ENCODE results near the gene CHMP6. TPM values are rescaled to one million over a fixed set of nuclear protein-coding genes. Genes with fewer than 3 reads are reported as not detected.

Gene CHMP6
- total RNA-seq, 1 experiment from 2014 or later = 22.0 TPM

- no peak overlapping the region for H3K9ac ChIP-seq (ENCODE audit: low read length)
- no peak overlapping the region for H3K4me3 ChIP-seq (replicated peaks in 1 of 2; ENCODE audit: low read depth in 1 of 2, low read length in 2 of 2)
- ChIA-PET CTCF (no interaction called here), RAD21 (ENCODE audit: low non-redundant PET in 1 of 2, low total read pairs in 2 of 2, uncharacterized antibody in 2 of 2, unreplicated experiment in 2 of 2) (no interaction called here), POLR2A (no interaction called here)
- TF ChIP-seq YY1 (IDR thresholded peaks at IDR 0.05; ENCODE audit: extremely low read depth, insufficient replicate concordance, low read depth, low read length) = no peak
- no peak for TF ChIP-seq ELF1 (IDR thresholded peaks at IDR 0.05; ENCODE audit: borderline replicate concordance, low read depth)
- no peak for TF ChIP-seq ZNF274 (IDR thresholded peaks at IDR 0.05; ENCODE audit: low read depth, low read length)
- TF ChIP-seq CTCF (IDR thresholded peaks at IDR 0.05 in 2 of 3, conservative IDR thresholded peaks at IDR 0.05 in 1 of 3; ENCODE audit: borderline replicate concordance in 1 of 3, insufficient read depth in 1 of 3, low read depth in 2 of 3, low read length in 2 of 3) = no peak
- no peak for TF ChIP-seq RAD21 (IDR thresholded peaks at IDR 0.05; ENCODE audit: low read depth)
- TF ChIP-seq ZFX (IDR thresholded peaks at IDR 0.05) = no peak
- TF ChIP-seq EZH2 (IDR thresholded peaks at IDR 0.05) = no peak
- DNase-seq (ENCODE audit: low read depth, low spot score) (no peak), ATAC-seq (no peak)
- no peaks in the 10 kb centered on the region for H3K27me3 ChIP-seq (ENCODE audit: insufficient read depth, low read length)
- no peaks in the 10 kb centered on the region for H3K9me2 ChIP-seq (ENCODE audit: insufficient read depth)
- H3K4me1 ChIP-seq (ENCODE audit: control insufficient read depth in 1 of 2, insufficient read depth in 2 of 2, low read length in 2 of 2) = no peaks in the 10 kb centered on the region
- intact Hi-C loops (cut with micrococcal nuclease) = no loop called here
- H4K20me1 ChIP-seq (ENCODE audit: insufficient read depth) = no peaks in the 10 kb centered on the region
- no peak overlapping the region for H2AFZ ChIP-seq (ENCODE audit: low read depth, low read length, poor library complexity, severe bottlenecking)
- H3K9me3 ChIP-seq (ENCODE audit: control insufficient read depth in 1 of 2, insufficient read depth in 1 of 2, low read depth in 1 of 2, low read length in 2 of 2) = no peaks in the 10 kb centered on the region
- H3K27ac ChIP-seq (ENCODE audit: low read depth, low read length) = no peak overlapping the region
- BruUV-seq (replicated peaks) = no TSS peak
- H3K79me2 ChIP-seq (ENCODE audit: insufficient read depth, low read length) = no peaks in the 10 kb centered on the region
- peaks cover 6 to 20% of the 10 kb centered on the region in 2 experiments; a peak in 3 of 4 replicates for H3K36me3 ChIP-seq (ENCODE audit: control insufficient read depth in 1 of 2, insufficient read depth in 2 of 2, low read length in 2 of 2)
- no peak overlapping the region for H3K4me2 ChIP-seq (ENCODE audit: low read length)
Observed at GRCh38 chr17:80950466-80951120, 41.0 kb upstream of the CHMP6 start.
